ENCODE measurements around the gene SHD.

SHD gene

GRCh38 chr19:4298810-4299550, 19.9 kb downstream of the SHD start:
- DNase-seq (ENCODE audit: low read depth): no peak

GRCh38 chr19:4300589-4300988, 21.5 kb downstream of the SHD start:
- DNase-seq (ENCODE audit: low read depth): no peak

- no peak for DNase-seq (ENCODE audit: low read depth)
Measured at GRCh38 chr19:4301590-4302242, 22.6 kb downstream of the SHD start.

- no peak for DNase-seq (ENCODE audit: low read depth)
Measured at GRCh38 chr19:4302243-4302640, 23.2 kb downstream of the SHD start, which contains the start of gene TMIGD2. Gene TMIGD2, minus strand, starts transcription at chr19:4302389. Its CDS starts 4 bp downstream, at chr19:4302385.

- DNase-seq (ENCODE audit: low read depth): no peak
Measured at GRCh38 chr19:4303819-4304537, 24.9 kb downstream of the SHD start.

- DNase-seq (ENCODE audit: low read depth): no peak
Measured at GRCh38 chr19:4304538-4305256, 25.6 kb downstream of the SHD start, which contains the start of gene FSD1. Gene FSD1, plus strand, starts transcription at chr19:4304598. Its CDS starts 149 bp downstream, at chr19:4304747.

- no peak for DNase-seq (ENCODE audit: low read depth)
Measured at GRCh38 chr19:4305257-4305612, 26.2 kb downstream of the SHD start.

GRCh38 chr19:4305659-4306058, 26.6 kb downstream of the SHD start:
- DNase-seq (ENCODE audit: low read depth): no peak

GRCh38 chr19:4310247-4311121, 31.4 kb downstream of the SHD start:
- no peak for DNase-seq (ENCODE audit: low read depth)

- DNase-seq (ENCODE audit: low read depth): no peak
Measured at GRCh38 chr19:4313847-4314490, 34.9 kb downstream of the SHD start.

GRCh38 chr19:4316956-4317355, 37.9 kb downstream of the SHD start:
- DNase-seq (ENCODE audit: low read depth): no peak

GRCh38 chr19:4318460-4318859, 39.4 kb downstream of the SHD start:
- DNase-seq (ENCODE audit: low read depth): no peak

- no peak for DNase-seq (ENCODE audit: low read depth)
Measured at GRCh38 chr19:4319067-4319718, 40.1 kb downstream of the SHD start.

GRCh38 chr19:4320419-4320818, 41.4 kb downstream of the SHD start:
- DNase-seq (ENCODE audit: low read depth): no peak

- DNase-seq (ENCODE audit: low read depth): no peak
Measured at GRCh38 chr19:4322942-4323665, 44.0 kb downstream of the SHD start.

- no peak for DNase-seq (ENCODE audit: low read depth)
Measured at GRCh38 chr19:4323692-4324091, 44.6 kb downstream of the SHD start.

- DNase-seq (ENCODE audit: low read depth): no peak
Measured at GRCh38 chr19:4324228-4324627, 45.2 kb downstream of the SHD start.

GRCh38 chr19:4326215-4326836, 47.3 kb downstream of the SHD start:
- no peak for DNase-seq (ENCODE audit: low read depth)

- DNase-seq (ENCODE audit: low read depth): no peak
Measured at GRCh38 chr19:4326837-4327251, 47.8 kb downstream of the SHD start.

Measured in non-pigmented ciliary epithelial cell (primary cell).